DOHH2 (cell line): ENCODE measurements around the gene TLCD1.

Experiments used
- CTCF ChIP-seq: fragments of 200-600 bp; sonication (generic); IDR thresholded peaks from one replicate; pipeline ENCODE4 v1.5.1; 2014; ENCODE audit warnings: antibody characterized with exemption, mild to moderate bottlenecking, low read depth, low read length; ENCODE audit not compliant: poor library complexity, severe bottlenecking
- EZH2phosphoT487 ChIP-seq: fragments of 200-600 bp; sonication (generic); IDR thresholded peaks from 2 replicates; pipeline ENCODE4 v1.6.1; 2017; ENCODE audit warnings: borderline replicate concordance, mild to moderate bottlenecking, antibody characterized with exemption, low read length, moderate library complexity, mixed read lengths

GRCh38 chr17:28698253-28698941, 27.6 kb downstream of the TLCD1 start:
- TF ChIP-seq CTCF (no peak), EZH2phosphoT487 (no peak)
